Calu3 (cell line): ENCODE data around the gene C1orf21. TPM values are rescaled to one million over a fixed set of nuclear protein-coding genes. Genes with fewer than 3 reads are reported as not detected.

Experiments
- BruUV-seq: library from RNA; stranded (reverse); fragments of 400-500 nt; replicated peaks from 2 replicates; lab custom pipeline; 2021; lab: Mats Ljungman, UMichigan
- CTCF ChIA-PET: fragments of 300-600 bp; sonication (Branson Sonifier 250); formaldehyde crosslinking; loops from one replicate; lab custom pipeline; 2022; ENCODE audit warnings: antibody characterized with exemption; lab: Charles Lee
- DNase-seq: peaks from one replicate; pipeline ENCODE4 v3.0.0; 2022
- H3K27ac Mint-ChIP-seq: one replicate; pipeline ENCODE4 v1.8.0; 2022; ENCODE audit warnings: mixed read lengths; ENCODE audit not compliant: unreplicated experiment
- H3K27me3 Mint-ChIP-seq: one replicate; pipeline ENCODE4 v1.8.0; 2022; ENCODE audit warnings: mixed read lengths; ENCODE audit not compliant: unreplicated experiment
- H3K36me3 Mint-ChIP-seq: one replicate; pipeline ENCODE4 v1.8.0; 2022; ENCODE audit warnings: mild to moderate bottlenecking, moderate library complexity, mixed read lengths; ENCODE audit not compliant: insufficient read depth, unreplicated experiment
- H3K4me1 Mint-ChIP-seq: one replicate; pipeline ENCODE4 v1.8.0; 2022; ENCODE audit warnings: mild to moderate bottlenecking, low read depth, mixed read lengths; ENCODE audit not compliant: unreplicated experiment
- H3K4me3 Mint-ChIP-seq: one replicate; pipeline ENCODE4 v1.8.0; 2022; ENCODE audit warnings: mild to moderate bottlenecking, low read depth, moderate library complexity, mixed read lengths; ENCODE audit not compliant: unreplicated experiment
- H3K9me3 Mint-ChIP-seq: one replicate; pipeline ENCODE4 v1.8.0; 2022; ENCODE audit warnings: low read depth, mixed read lengths; ENCODE audit not compliant: unreplicated experiment
- CTCF ChIP-seq: fragments of 200-600 bp; IDR thresholded peaks from one replicate; pipeline ENCODE4 v1.8.0; 2022; ENCODE audit warnings: antibody characterized with exemption; ENCODE audit not compliant: unreplicated experiment
- intact Hi-C: fragments of 100-400 bp; cut with micrococcal nuclease; formaldehyde crosslinking; loops from one replicate; pipeline ENCODE4 v1.10.0; 2022; ENCODE audit not compliant: unreplicated experiment
- total RNA-seq: library from RNA; stranded (reverse); gene quantifications from 2 replicates; pipeline ENCODE4 v1.2.3, GENCODE V29; 2022

The C1orf21 gene
- total RNA-seq, 1 experiment from 2014 or later, result 20.6 TPM

- Mint-ChIP-seq H3K9me3 (no peaks in the 10 kb centered on the region), H3K4me1 (peaks cover 9% of the 10 kb centered on the region), H3K36me3 (no peaks in the 10 kb centered on the region), H3K27me3 (no peaks in the 10 kb centered on the region), H3K27ac (no peak overlapping the region), H3K4me3 (no peak overlapping the region)
- CTCF ChIA-PET, result interaction anchor here (1.5 kb wide), 1 partner anchor 9 kb away, joined by 4 read pairs; no protein-coding TSS in a partner anchor
- no TSS peak for BruUV-seq
- TF ChIP-seq CTCF, result no peak
- intact Hi-C loops, result no loop called here
- no peak for DNase-seq
Measured at GRCh38 chr1:184641894-184642293, 255.1 kb downstream of the C1orf21 start.

GRCh38 chr1:184643661-184644060, 256.8 kb downstream of the C1orf21 start:
- no peak for TF ChIP-seq CTCF
- DNase-seq, result no peak
- Mint-ChIP-seq H3K4me3 (no peak overlapping the region), H3K4me1 (peaks cover 9% of the 10 kb centered on the region), H3K27me3 (no peaks in the 10 kb centered on the region), H3K27ac (no peak overlapping the region), H3K36me3 (no peaks in the 10 kb centered on the region), H3K9me3 (no peaks in the 10 kb centered on the region)
- intact Hi-C loops, result no loop called here
- CTCF ChIA-PET, result interaction anchor here (0.9 kb wide), 1 partner anchor 257 kb away, joined by 3 read pairs; the partner anchor contains the start of gene C1orf21
- no TSS peak for BruUV-seq

GRCh38 chr1:184644771-184645170, 257.9 kb downstream of the C1orf21 start:
- no peaks in the 10 kb centered on the region for H3K27me3 Mint-ChIP-seq
- H3K4me3 Mint-ChIP-seq, result no peak overlapping the region
- no peak for DNase-seq
- intact Hi-C loops, result no loop called here
- no TSS peak for BruUV-seq
- CTCF ChIA-PET, result no interaction called here
- no peaks in the 10 kb centered on the region for H3K9me3 Mint-ChIP-seq
- no peak for TF ChIP-seq CTCF
- no peaks in the 10 kb centered on the region for H3K36me3 Mint-ChIP-seq
- no peak overlapping the region for H3K27ac Mint-ChIP-seq
- peaks cover 9% of the 10 kb centered on the region for H3K4me1 Mint-ChIP-seq

- Mint-ChIP-seq H3K36me3 (no peaks in the 10 kb centered on the region), H3K27ac (no peak overlapping the region), H3K27me3 (no peaks in the 10 kb centered on the region), H3K4me1 (peaks cover 9% of the 10 kb centered on the region), H3K4me3 (no peak overlapping the region), H3K9me3 (no peaks in the 10 kb centered on the region)
- no peak for DNase-seq
- TF ChIP-seq CTCF, result no peak
- CTCF ChIA-PET, result no interaction called here
- no TSS peak for BruUV-seq
- intact Hi-C loops, result no loop called here
Measured at GRCh38 chr1:184646178-184646701, 259.4 kb downstream of the C1orf21 start.
